ENCODE measurements around the gene FAM43A.

Gene FAM43A

GRCh38 chr3:194713299-194714136 is 27.8 kb downstream of the FAM43A start:
- in situ Hi-C loops (cut with HindIII; ENCODE audit: low sequenced_read_pairs), result no loop called here
- DNase-seq (ENCODE audit: low read depth, low spot score), result no peak
- no peak overlapping the region for H3K4me3 ChIP-seq (ENCODE audit: low read depth, low read length)
- TF ChIP-seq CTCF (IDR thresholded peaks at IDR 0.05; ENCODE audit: low read depth, low read length), result no peak

- TF ChIP-seq CTCF (IDR thresholded peaks at IDR 0.05; ENCODE audit: low read depth, low read length), result no peak
- in situ Hi-C loops (cut with HindIII; ENCODE audit: low sequenced_read_pairs), result no loop called here
- no peak for DNase-seq (ENCODE audit: low read depth, low spot score)
- H3K4me3 ChIP-seq (ENCODE audit: low read depth, low read length), result no peak overlapping the region
Observed at GRCh38 chr3:194714137-194714455, 28.4 kb downstream of the FAM43A start.

GRCh38 chr3:194714564-194714963 is 28.9 kb downstream of the FAM43A start:
- H3K4me3 ChIP-seq (ENCODE audit: low read depth, low read length), result no peak overlapping the region
- TF ChIP-seq CTCF (IDR thresholded peaks at IDR 0.05; ENCODE audit: low read depth, low read length), result no peak
- no peak for DNase-seq (ENCODE audit: low read depth, low spot score)
- in situ Hi-C loops (cut with HindIII; ENCODE audit: low sequenced_read_pairs), result no loop called here

- TF ChIP-seq CTCF (IDR thresholded peaks at IDR 0.05; ENCODE audit: low read depth, low read length), result no peak
- in situ Hi-C loops (cut with HindIII; ENCODE audit: low sequenced_read_pairs), result no loop called here
- H3K4me3 ChIP-seq (ENCODE audit: low read depth, low read length), result no peak overlapping the region
- DNase-seq (ENCODE audit: low read depth, low spot score), result no peak
Observed at GRCh38 chr3:194715022-194715800, 29.5 kb downstream of the FAM43A start.

- H3K4me3 ChIP-seq (ENCODE audit: low read depth, low read length), result no peak overlapping the region
- no peak for DNase-seq (ENCODE audit: low read depth, low spot score)
- in situ Hi-C loops (cut with HindIII; ENCODE audit: low sequenced_read_pairs), result no loop called here
- TF ChIP-seq CTCF (IDR thresholded peaks at IDR 0.05; ENCODE audit: low read depth, low read length), result no peak
Observed at GRCh38 chr3:194718079-194718478, 32.4 kb downstream of the FAM43A start.

- in situ Hi-C loops (cut with HindIII; ENCODE audit: low sequenced_read_pairs), result no loop called here
- no peak for DNase-seq (ENCODE audit: low read depth, low spot score)
- no peak for TF ChIP-seq CTCF (IDR thresholded peaks at IDR 0.05; ENCODE audit: low read depth, low read length)
Observed at GRCh38 chr3:194720048-194720447, 34.4 kb downstream of the FAM43A start.

More at GRCh38 chr3:194720048-194720447, 34.4 kb downstream of the FAM43A start:
- no peak overlapping the region for H3K4me3 ChIP-seq (ENCODE audit: low read depth, low read length)

Data from astrocyte of the spinal cord (primary cell).